ENCODE data around the gene HPCAL1. TPM values are rescaled to one million over a fixed set of nuclear protein-coding genes. Genes with fewer than 3 reads are reported as not detected.

HPCAL1 gene
- total RNA-seq, 1 donor from 2014 or later, result 13.1 TPM

DNA sequence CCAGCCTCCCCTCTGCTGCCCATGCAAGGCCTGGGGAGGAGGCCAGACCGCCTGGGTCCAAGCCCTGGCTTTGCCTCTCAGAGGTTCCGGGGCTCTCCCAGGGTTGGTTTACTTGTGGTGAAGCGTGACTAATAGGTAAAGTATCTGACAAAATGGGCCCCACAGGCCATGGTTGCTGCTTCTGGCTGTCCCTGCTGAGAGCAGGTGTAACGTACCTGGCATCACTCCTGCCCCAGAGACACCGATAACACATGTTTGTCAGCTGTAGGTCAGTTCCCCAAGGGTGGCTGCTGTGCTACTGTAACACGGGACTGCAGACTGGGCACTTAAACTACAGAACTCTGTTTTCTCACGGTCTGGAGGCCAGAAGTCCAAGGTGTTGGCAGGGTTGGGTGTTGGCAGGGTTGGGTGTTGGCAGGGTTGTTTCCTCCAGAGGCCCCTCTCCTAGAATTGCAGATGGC, 111.3 kb downstream of the HPCAL1 start:
- no peaks in the 10 kb centered on the region for H3K36me3 Mint-ChIP-seq (ENCODE audit: unreplicated experiment)
- no peak overlapping the region for H3K27ac Mint-ChIP-seq (ENCODE audit: unreplicated experiment)
- H3K9me3 Mint-ChIP-seq (ENCODE audit: unreplicated experiment), result peaks cover 5% of the 10 kb centered on the region
- DNase-seq, result no peak
- peaks cover 5% of the 10 kb centered on the region for H3K4me1 Mint-ChIP-seq (ENCODE audit: low read depth, unreplicated experiment)
- TF ChIP-seq, protein P1, sequence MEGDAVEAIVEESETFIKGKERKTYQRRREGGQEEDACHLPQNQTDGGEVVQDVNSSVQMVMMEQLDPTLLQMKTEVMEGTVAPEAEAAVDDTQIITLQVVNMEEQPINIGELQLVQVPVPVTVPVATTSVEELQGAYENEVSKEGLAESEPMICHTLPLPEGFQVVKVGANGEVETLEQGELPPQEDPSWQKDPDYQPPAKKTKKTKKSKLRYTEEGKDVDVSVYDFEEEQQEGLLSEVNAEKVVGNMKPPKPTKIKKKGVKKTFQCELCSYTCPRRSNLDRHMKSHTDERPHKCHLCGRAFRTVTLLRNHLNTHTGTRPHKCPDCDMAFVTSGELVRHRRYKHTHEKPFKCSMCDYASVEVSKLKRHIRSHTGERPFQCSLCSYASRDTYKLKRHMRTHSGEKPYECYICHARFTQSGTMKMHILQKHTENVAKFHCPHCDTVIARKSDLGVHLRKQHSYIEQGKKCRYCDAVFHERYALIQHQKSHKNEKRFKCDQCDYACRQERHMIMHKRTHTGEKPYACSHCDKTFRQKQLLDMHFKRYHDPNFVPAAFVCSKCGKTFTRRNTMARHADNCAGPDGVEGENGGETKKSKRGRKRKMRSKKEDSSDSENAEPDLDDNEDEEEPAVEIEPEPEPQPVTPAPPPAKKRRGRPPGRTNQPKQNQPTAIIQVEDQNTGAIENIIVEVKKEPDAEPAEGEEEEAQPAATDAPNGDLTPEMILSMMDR (IDR thresholded peaks at IDR 0.05; ENCODE audit: partially characterized antibody, unreplicated experiment), result no peak
- H3K27me3 Mint-ChIP-seq (ENCODE audit: unreplicated experiment), result peaks cover 7% of the 10 kb centered on the region
- H3K4me3 Mint-ChIP-seq (ENCODE audit: unreplicated experiment), result no peak overlapping the region

DNA sequence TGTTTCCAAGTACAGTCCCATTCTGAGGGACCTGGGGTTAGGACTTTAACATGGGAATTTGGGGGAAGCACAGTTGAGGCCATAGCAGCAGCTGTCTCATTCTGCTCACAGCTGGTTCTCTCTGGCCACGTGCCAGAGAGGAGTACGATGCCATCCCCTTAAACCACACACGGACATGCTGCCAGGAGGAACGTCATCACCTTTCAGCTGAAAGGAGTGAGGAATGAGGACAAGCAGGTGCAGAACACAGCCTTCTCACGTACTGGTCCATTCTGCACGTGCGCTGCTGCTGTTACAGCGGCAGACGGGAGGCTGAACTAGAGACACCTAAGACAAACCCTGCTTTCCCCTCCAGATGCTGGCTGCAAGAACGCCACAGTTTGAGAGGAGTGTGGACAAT, 111.9 kb downstream of the HPCAL1 start:
- H3K27ac Mint-ChIP-seq (ENCODE audit: unreplicated experiment), result no peak overlapping the region
- TF ChIP-seq, protein P1 (IDR thresholded peaks at IDR 0.05; ENCODE audit: partially characterized antibody, unreplicated experiment), result no peak
- H3K4me3 Mint-ChIP-seq (ENCODE audit: unreplicated experiment), result no peak overlapping the region
- peaks cover 5% of the 10 kb centered on the region for H3K9me3 Mint-ChIP-seq (ENCODE audit: unreplicated experiment)
- peaks cover 7% of the 10 kb centered on the region for H3K27me3 Mint-ChIP-seq (ENCODE audit: unreplicated experiment)
- H3K36me3 Mint-ChIP-seq (ENCODE audit: unreplicated experiment), result no peaks in the 10 kb centered on the region
- no peak for DNase-seq
- H3K4me1 Mint-ChIP-seq (ENCODE audit: low read depth, unreplicated experiment), result peaks cover 5% of the 10 kb centered on the region

DNA sequence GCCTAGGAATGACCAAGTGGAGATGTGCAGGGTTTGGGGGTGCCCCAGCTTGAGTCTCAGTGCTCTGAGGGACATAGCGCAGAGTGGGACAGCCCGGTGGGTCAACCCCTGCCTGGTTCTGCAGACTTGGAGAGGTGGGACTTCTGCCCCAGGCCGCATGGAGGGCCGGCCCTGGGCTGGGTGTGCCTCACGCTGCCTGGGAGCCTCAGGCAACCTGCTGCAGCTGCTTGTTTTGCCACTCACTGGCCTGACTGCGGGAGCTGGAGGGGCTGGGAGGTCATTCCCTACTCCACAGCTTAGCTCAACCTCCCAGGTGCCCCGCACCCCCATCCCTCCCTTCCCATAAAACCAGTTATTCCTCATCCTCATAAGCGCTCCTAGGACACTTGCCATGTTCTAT, 112.3 kb downstream of the HPCAL1 start:
- H3K4me1 Mint-ChIP-seq (ENCODE audit: low read depth, unreplicated experiment), result peaks cover 5% of the 10 kb centered on the region
- no peak overlapping the region for H3K4me3 Mint-ChIP-seq (ENCODE audit: unreplicated experiment)
- peaks cover 7% of the 10 kb centered on the region for H3K9me3 Mint-ChIP-seq (ENCODE audit: unreplicated experiment)
- no peak overlapping the region for H3K27ac Mint-ChIP-seq (ENCODE audit: unreplicated experiment)
- no peaks in the 10 kb centered on the region for H3K36me3 Mint-ChIP-seq (ENCODE audit: unreplicated experiment)
- H3K27me3 Mint-ChIP-seq (ENCODE audit: unreplicated experiment), result peaks cover 6% of the 10 kb centered on the region
- no peak for DNase-seq
- TF ChIP-seq, protein P1 (IDR thresholded peaks at IDR 0.05; ENCODE audit: partially characterized antibody, unreplicated experiment), result no peak

DNA sequence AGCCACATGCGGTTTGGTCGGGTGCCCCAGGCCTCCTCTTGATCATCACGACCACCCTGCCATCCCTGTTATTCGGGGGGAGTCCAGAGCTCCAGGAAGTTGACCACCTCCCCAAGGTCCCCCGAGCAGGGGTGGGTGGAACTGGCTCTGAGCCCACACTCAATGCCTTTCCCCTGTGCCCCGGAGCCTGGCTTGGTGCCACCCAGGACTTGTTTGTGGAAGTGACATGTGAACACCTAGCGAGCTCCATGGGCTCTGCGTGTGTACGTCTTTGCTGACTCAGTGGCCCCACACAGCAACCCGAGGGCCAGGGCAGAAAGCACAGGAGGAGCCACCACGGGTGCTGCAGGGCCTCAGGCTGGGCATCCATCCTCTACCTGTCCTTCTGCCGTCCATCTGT, 112.9 kb downstream of the HPCAL1 start:
- TF ChIP-seq, protein P1 (IDR thresholded peaks at IDR 0.05; ENCODE audit: partially characterized antibody, unreplicated experiment), result no peak
- Mint-ChIP-seq H3K9me3 (ENCODE audit: unreplicated experiment) (peaks cover 7% of the 10 kb centered on the region), H3K27ac (ENCODE audit: unreplicated experiment) (no peak overlapping the region), H3K27me3 (ENCODE audit: unreplicated experiment) (peaks cover 4% of the 10 kb centered on the region), H3K36me3 (ENCODE audit: unreplicated experiment) (no peaks in the 10 kb centered on the region), H3K4me1 (ENCODE audit: low read depth, unreplicated experiment) (no peaks in the 10 kb centered on the region), H3K4me3 (ENCODE audit: unreplicated experiment) (no peak overlapping the region)
- no peak for DNase-seq

DNA sequence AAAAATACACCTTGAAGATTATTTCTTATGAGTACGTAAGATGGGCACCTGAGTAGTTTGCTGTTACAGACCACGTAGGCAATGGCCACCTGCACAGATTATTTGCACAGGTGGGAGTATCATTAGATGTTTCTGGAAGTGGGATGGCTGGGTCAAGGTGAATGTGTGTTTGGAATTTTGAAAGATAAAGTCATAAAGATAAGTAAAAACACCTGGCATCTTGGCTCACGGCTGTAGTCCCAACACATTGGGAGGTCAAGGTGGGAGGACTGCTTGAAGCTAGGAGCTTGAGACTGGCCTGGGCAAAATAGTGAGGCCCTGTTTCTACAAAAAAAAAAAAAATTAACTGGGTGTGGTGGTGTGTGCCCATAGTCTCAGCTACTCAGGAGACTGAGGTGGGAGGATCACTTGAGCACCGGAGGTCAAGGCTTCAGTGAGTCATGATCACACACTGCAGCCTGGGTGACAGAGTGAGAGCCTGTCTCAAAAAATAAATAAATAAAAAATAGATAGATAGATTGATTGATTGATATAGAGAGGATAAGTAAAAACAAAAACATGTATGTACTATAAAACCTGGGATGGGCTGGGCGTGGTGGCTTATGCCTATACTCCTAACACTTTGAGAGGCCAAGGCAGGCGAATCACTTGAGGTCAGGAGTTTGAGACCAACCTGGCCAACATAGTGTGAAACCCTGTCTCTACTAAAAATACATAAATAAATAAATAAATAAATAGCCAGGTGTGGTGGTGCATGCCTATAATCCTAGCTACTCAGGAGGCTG, 115.0 kb downstream of the HPCAL1 start:
- H3K9me3 Mint-ChIP-seq (ENCODE audit: unreplicated experiment), result peaks cover 5% of the 10 kb centered on the region
- H3K4me1 Mint-ChIP-seq (ENCODE audit: low read depth, unreplicated experiment), result no peaks in the 10 kb centered on the region
- TF ChIP-seq, protein P1 (IDR thresholded peaks at IDR 0.05; ENCODE audit: partially characterized antibody, unreplicated experiment), result no peak
- no peaks in the 10 kb centered on the region for H3K27me3 Mint-ChIP-seq (ENCODE audit: unreplicated experiment)
- no peaks in the 10 kb centered on the region for H3K36me3 Mint-ChIP-seq (ENCODE audit: unreplicated experiment)
- DNase-seq, result no peak
- H3K4me3 Mint-ChIP-seq (ENCODE audit: unreplicated experiment), result no peak overlapping the region
- H3K27ac Mint-ChIP-seq (ENCODE audit: unreplicated experiment), result no peak overlapping the region

Measured in glutamatergic neuron (in vitro differentiated cells).